GM13976 (cell line): ENCODE measurements around the gene FBN3.

Source experiments
- DNase-seq: peaks from one replicate; pipeline ENCODE4 v3.0.0; 2012; ENCODE audit warnings: low spot score
- CTCF ChIP-seq: IDR thresholded peaks from 2 replicates; pipeline ENCODE4 v1.5.1; 2012; ENCODE audit warnings: borderline replicate concordance, mild to moderate bottlenecking; ENCODE audit not compliant: insufficient read depth; ENCODE audit errors: extremely low read depth, missing control alignments, control extremely low read depth
- in situ Hi-C: fragments of 300-500 bp; cut with MboI; formaldehyde crosslinking; loops from one replicate; pipeline ENCODE4 v1.12.0; 2022; ENCODE audit warnings: low sequenced_read_pairs, mixed read lengths, inconsistent platforms; ENCODE audit not compliant: unreplicated experiment

The FBN3 gene

GRCh38 chr19:8022275-8022674 lies 127.1 kb downstream of the FBN3 start:
- in situ Hi-C loops = no loop called here
- no peak for TF ChIP-seq CTCF
- DNase-seq = no peak

- no peak for TF ChIP-seq CTCF
- in situ Hi-C loops = no loop called here
- no peak for DNase-seq
Measured at GRCh38 chr19:8021374-8021773, 128.0 kb downstream of the FBN3 start.

- no peak for TF ChIP-seq CTCF
- no peak for DNase-seq
- in situ Hi-C loops = no loop called here
Measured at GRCh38 chr19:8020681-8021080, 128.7 kb downstream of the FBN3 start.

- TF ChIP-seq CTCF = peak; percentile 56
- DNase-seq = peak; percentile 84
- in situ Hi-C loops = no loop called here
Measured at GRCh38 chr19:8017808-8018207, 131.6 kb downstream of the FBN3 start.
